Stimulated activated CD8-positive, alpha-beta memory T cell treated with anti-CD3 and anti-CD28 coated beads, Interleukin-7, amount 100 ng/mL, for 24 hours (primary cell): ENCODE measurements around the gene CDX2.
"Not testable (repeated sequence)": the region's sequence is repeated elsewhere in the genome, so short reads cannot be mapped to it uniquely, and the experiment has no call there.

ENCODE experiments used
- DNase-seq: peaks from one replicate; pipeline ENCODE4 v3.0.0-alpha.2; 2020; ENCODE audit warnings: low read depth

Gene CDX2

GRCh38 chr13:27964741-27965323, 4.3 kb downstream of the CDX2 start:
- DNase-seq: no peak

GRCh38 chr13:27964206-27964605, 4.9 kb downstream of the CDX2 start:
- not testable (repeated sequence) for DNase-seq

- DNase-seq: no peak
These were observed 5.6 kb downstream of the CDX2 start for GRCh38 chr13:27963491-27963890.

GRCh38 chr13:27962982-27963381, 6.1 kb downstream of the CDX2 start:
- DNase-seq: no peak

- no peak for DNase-seq
These were observed 6.8 kb downstream of the CDX2 start for GRCh38 chr13:27962128-27962841.

- no peak for DNase-seq
These were observed 7.7 kb downstream of the CDX2 start for GRCh38 chr13:27961227-27962085.

GRCh38 chr13:27960362-27961226, 8.5 kb downstream of the CDX2 start:
- no peak for DNase-seq

GRCh38 chr13:27959976-27960361, 9.1 kb downstream of the CDX2 start:
- no peak for DNase-seq

GRCh38 chr13:27956576-27957300, 12.4 kb downstream of the CDX2 start:
- no peak for DNase-seq

- no peak for DNase-seq
These were observed 14.0 kb downstream of the CDX2 start for GRCh38 chr13:27955014-27955591.

GRCh38 chr13:27954406-27954851, 14.7 kb downstream of the CDX2 start:
- DNase-seq: no peak

GRCh38 chr13:27953676-27954405, 15.3 kb downstream of the CDX2 start:
- DNase-seq: peak; percentile 44

GRCh38 chr13:27952876-27953675, 16.0 kb downstream of the CDX2 start:
- no peak for DNase-seq

GRCh38 chr13:27942972-27943371, 26.1 kb downstream of the CDX2 start:
- no peak for DNase-seq

GRCh38 chr13:27933580-27934328, 35.4 kb downstream of the CDX2 start:
- DNase-seq: no peak

GRCh38 chr13:27933118-27933517, 36.0 kb downstream of the CDX2 start:
- no peak for DNase-seq

GRCh38 chr13:27929868-27930267, 39.2 kb downstream of the CDX2 start:
- no peak for DNase-seq
